Choroid plexus epithelial cell (primary cell): ENCODE measurements around the gene BRINP2.

ENCODE experiments used
- DNase-seq: peaks from one replicate; pipeline ENCODE4 v3.0.0-alpha.2; 2010; ENCODE audit warnings: low read depth
- H3K4me3 ChIP-seq: 2 replicates; pipeline ENCODE4 v1.5.1; 2011; ENCODE audit warnings: low read depth, mild to moderate bottlenecking, control low read depth, low read length, moderate library complexity
- CTCF ChIP-seq: conservative IDR thresholded peaks from 2 replicates; pipeline ENCODE4 v1.5.1; 2011; ENCODE audit warnings: low read depth, mild to moderate bottlenecking, control low read depth, inconsistent platforms, low read length, moderate library complexity

The BRINP2 gene, protein sequence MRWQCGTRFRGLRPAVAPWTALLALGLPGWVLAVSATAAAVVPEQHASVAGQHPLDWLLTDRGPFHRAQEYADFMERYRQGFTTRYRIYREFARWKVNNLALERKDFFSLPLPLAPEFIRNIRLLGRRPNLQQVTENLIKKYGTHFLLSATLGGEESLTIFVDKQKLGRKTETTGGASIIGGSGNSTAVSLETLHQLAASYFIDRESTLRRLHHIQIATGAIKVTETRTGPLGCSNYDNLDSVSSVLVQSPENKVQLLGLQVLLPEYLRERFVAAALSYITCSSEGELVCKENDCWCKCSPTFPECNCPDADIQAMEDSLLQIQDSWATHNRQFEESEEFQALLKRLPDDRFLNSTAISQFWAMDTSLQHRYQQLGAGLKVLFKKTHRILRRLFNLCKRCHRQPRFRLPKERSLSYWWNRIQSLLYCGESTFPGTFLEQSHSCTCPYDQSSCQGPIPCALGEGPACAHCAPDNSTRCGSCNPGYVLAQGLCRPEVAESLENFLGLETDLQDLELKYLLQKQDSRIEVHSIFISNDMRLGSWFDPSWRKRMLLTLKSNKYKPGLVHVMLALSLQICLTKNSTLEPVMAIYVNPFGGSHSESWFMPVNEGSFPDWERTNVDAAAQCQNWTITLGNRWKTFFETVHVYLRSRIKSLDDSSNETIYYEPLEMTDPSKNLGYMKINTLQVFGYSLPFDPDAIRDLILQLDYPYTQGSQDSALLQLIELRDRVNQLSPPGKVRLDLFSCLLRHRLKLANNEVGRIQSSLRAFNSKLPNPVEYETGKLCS

DNA sequence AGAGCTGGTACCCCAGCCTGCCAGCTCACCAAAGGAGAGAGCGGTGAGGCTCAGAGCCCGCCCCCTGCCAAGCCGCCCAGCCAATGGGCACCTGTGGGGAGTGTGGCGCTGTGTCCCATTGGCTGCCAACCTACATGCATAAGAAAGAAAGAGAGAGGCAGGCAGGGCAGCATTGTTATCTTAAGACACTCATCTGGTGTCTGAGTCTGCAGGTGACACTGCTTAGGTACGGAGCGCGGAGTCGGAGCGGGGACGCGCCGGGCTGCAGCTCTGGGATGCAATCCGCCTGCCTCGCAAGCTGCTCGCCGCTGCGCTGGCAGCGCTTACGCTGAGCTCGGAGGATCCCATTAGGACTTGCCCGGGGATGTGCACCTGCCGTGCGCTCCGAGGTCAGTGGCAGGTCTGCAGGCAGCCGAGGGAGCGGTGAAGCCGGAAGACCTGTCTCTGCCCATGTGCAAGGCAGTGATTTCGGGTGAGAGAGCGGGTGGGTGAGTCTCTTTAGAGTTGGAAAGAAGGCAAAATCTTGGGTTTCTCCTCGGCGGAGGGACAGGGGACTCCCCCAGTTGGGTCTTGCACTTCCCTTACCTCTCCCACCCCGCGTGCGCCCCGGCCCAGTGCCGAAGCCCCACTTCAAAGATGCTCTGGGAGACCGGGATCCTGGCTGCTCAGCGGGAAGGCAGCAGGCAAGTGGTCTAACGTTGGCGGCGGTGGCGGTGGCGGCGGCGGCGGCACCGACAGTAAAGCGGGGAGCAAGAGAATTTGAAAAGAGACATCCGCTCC is at the start of gene BRINP2:
Gene BRINP2, plus strand, starts transcription at position 203 of the 780 bp plus-strand sequence. CDS start 58,919 bp downstream, outside the sequence.
- peak within 1 kb of the TSS; percentile 8 for H3K4me3 ChIP-seq
- DNase-seq, result peak; percentile 5
- no peak for TF ChIP-seq CTCF

- H3K4me3 ChIP-seq, result no peak overlapping the region
- TF ChIP-seq CTCF, result no peak
- no peak for DNase-seq
These were observed 48.1 kb upstream of the BRINP2 start for GRCh38 chr1:177122461-177123251.

- no peak for DNase-seq
- TF ChIP-seq CTCF, result no peak
- no peak overlapping the region for H3K4me3 ChIP-seq
These were observed 46.0 kb upstream of the BRINP2 start for GRCh38 chr1:177124577-177125278.

DNA sequence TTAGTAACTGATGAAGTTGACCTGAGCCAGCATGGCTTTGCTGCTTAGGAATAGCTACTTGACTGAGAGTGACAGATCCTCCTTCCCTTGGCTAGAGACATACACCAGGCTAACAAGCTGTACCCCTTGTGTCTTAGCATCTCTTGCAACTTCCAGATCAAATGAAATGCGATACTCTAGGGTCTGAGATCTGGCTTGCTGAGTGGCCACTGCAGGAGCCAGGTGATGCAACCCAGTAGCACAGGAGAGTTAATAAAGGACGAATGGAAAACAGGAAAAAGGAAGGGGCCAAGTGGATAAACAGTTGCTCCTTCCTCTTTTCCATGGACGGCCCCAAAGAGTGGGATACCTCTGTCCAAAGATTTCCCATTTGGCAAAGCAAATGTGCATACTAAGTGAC is 44.5 kb upstream of the BRINP2 start:
- no peak for TF ChIP-seq CTCF
- H3K4me3 ChIP-seq, result no peak overlapping the region
- DNase-seq, result no peak

DNA sequence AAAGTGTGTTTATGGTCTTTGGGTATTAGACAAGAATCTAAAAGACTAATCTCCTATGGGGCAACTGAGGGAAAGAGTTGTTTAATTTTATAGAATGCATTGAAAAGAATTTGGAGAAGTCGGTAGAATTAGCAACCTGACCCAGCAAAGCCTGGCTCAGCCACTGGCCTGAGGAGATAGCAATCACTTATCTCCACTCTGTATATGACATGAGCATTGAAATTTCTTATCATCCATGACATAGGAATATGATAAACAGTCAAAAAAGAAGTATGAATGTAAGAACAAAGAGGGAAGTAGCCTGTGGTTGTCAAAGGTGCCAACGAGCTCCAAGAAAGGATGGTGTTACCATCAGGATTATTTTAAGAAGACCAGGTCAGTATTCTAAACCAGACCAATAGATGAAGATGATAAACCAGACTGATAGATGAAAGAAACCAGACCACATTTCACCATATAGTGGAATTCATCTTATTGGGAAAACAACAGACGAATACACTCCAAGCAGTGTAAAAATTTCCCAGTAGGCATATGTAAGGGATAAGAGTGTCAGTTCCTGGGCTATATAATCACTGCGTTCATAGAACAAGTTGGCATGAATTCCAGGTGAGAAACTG is 42.0 kb upstream of the BRINP2 start:
- no peak for TF ChIP-seq CTCF
- no peak for DNase-seq
- H3K4me3 ChIP-seq, result no peak overlapping the region
